HG02642 (cell line): ENCODE data around the gene CLEC2L.

ENCODE experiments used
- ATAC-seq: cut with Tn5 transposase; IDR thresholded peaks from one replicate; pipeline ENCODE4 v1.9.1; 2021; ENCODE audit warnings: mild to moderate bottlenecking; ENCODE audit not compliant: unreplicated experiment, poor library complexity

Gene CLEC2L

GRCh38 chr7:139521439-139521838 lies 2.0 kb upstream of the CLEC2L start:
- ATAC-seq: no peak

GRCh38 chr7:139522830-139523198 lies 671 bp upstream of the CLEC2L start:
- no peak for ATAC-seq

GRCh38 chr7:139523968-139524815 lies 707 bp downstream of the CLEC2L start:
- ATAC-seq: no peak

- ATAC-seq: no peak
These were observed 1.8 kb downstream of the CLEC2L start for GRCh38 chr7:139525239-139525638.

GRCh38 chr7:139525750-139526149 lies 2.3 kb downstream of the CLEC2L start:
- no peak for ATAC-seq

- ATAC-seq: no peak
These were observed 3.4 kb downstream of the CLEC2L start for GRCh38 chr7:139526578-139527544.

GRCh38 chr7:139531094-139531493 lies 7.6 kb downstream of the CLEC2L start:
- no peak for ATAC-seq

GRCh38 chr7:139532636-139533155 lies 9.2 kb downstream of the CLEC2L start:
- ATAC-seq: no peak

- ATAC-seq: no peak
These were observed 10.6 kb downstream of the CLEC2L start for GRCh38 chr7:139534096-139534495.

- ATAC-seq: no peak
These were observed 11.6 kb downstream of the CLEC2L start for GRCh38 chr7:139534966-139535651.

- ATAC-seq: no peak
These were observed 12.7 kb downstream of the CLEC2L start for GRCh38 chr7:139536152-139536551.

- ATAC-seq: no peak
These were observed 15.6 kb downstream of the CLEC2L start for GRCh38 chr7:139538881-139539635.

GRCh38 chr7:139540203-139540602 lies 16.7 kb downstream of the CLEC2L start:
- no peak for ATAC-seq

- no peak for ATAC-seq
These were observed 18.3 kb downstream of the CLEC2L start for GRCh38 chr7:139541600-139542307.

GRCh38 chr7:139542308-139543151 lies 19.0 kb downstream of the CLEC2L start:
- ATAC-seq: no peak

- ATAC-seq: no peak
These were observed 20.5 kb downstream of the CLEC2L start for GRCh38 chr7:139543801-139544603.

- ATAC-seq: no peak
These were observed 21.2 kb downstream of the CLEC2L start for GRCh38 chr7:139544645-139545044.
